ENCODE measurements around the gene AP3B1. TPM values are rescaled to one million over a fixed set of nuclear protein-coding genes. Genes with fewer than 3 reads are reported as not detected.

Gene AP3B1
- total and polyA plus RNA-seq, 4 donors, result 26.4 to 50.4 (median 33.3) TPM

DNA sequence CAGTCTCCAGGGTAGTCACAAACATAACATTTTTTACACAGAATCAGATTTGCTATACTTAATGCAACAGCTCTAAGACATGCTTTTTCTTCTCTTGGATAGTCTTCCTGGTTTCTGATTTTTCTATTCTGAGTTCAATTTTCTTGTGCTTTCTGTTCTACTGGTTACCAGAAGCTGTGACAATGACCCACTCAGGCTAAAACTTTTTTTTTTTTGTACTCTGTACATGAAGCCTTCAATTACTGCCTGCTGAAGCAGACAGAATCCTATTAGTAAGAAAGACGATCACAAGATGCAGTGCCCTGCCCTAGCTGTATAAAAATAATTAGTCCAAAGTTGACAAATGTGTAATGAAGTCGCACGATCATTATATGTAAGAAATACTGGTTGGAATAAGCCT lies 287.3 kb downstream of the AP3B1 start:
- 97% methylated on average over 3 of the region's 3 CpGs for WGBS, 2 donors
- Histone ChIP-seq H3K4me3 (no peak overlapping the region), H3K4me1 (ENCODE audit: control insufficient read depth in 5 of 5, insufficient read depth in 5 of 5, low read length in 5 of 5) (peaks cover 0 to 17% (median 3%) of the 10 kb centered on the region in 5 donors), H3K27ac (ENCODE audit: low read depth in 1 of 2, low read length in 1 of 2) (no peak overlapping the region), H3K9ac (ENCODE audit: insufficient read depth in 1 of 2, low read length in 2 of 2) (no peak overlapping the region), H3K9me3 (ENCODE audit: control insufficient read depth in 4 of 4, insufficient read depth in 3 of 4, low read length in 3 of 4) (no peaks in the 10 kb centered on the region), H3K36me3 (ENCODE audit: control insufficient read depth in 4 of 4, insufficient read depth in 4 of 4, low read length in 4 of 4) (peaks cover 0 to 4% (median 1%) of the 10 kb centered on the region in 4 donors), H3K27me3 (ENCODE audit: control insufficient read depth in 3 of 3, insufficient read depth in 3 of 3, low read length in 2 of 3) (no peaks in the 10 kb centered on the region)
- DNase-seq (no peak), ATAC-seq (ENCODE audit: insufficient read depth, low FRiP score) (no peak)
- TF ChIP-seq, protein P1, sequence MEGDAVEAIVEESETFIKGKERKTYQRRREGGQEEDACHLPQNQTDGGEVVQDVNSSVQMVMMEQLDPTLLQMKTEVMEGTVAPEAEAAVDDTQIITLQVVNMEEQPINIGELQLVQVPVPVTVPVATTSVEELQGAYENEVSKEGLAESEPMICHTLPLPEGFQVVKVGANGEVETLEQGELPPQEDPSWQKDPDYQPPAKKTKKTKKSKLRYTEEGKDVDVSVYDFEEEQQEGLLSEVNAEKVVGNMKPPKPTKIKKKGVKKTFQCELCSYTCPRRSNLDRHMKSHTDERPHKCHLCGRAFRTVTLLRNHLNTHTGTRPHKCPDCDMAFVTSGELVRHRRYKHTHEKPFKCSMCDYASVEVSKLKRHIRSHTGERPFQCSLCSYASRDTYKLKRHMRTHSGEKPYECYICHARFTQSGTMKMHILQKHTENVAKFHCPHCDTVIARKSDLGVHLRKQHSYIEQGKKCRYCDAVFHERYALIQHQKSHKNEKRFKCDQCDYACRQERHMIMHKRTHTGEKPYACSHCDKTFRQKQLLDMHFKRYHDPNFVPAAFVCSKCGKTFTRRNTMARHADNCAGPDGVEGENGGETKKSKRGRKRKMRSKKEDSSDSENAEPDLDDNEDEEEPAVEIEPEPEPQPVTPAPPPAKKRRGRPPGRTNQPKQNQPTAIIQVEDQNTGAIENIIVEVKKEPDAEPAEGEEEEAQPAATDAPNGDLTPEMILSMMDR (IDR thresholded peaks at IDR 0.05; ENCODE audit: control extremely low read depth, extremely low read depth), result no peak

DNA sequence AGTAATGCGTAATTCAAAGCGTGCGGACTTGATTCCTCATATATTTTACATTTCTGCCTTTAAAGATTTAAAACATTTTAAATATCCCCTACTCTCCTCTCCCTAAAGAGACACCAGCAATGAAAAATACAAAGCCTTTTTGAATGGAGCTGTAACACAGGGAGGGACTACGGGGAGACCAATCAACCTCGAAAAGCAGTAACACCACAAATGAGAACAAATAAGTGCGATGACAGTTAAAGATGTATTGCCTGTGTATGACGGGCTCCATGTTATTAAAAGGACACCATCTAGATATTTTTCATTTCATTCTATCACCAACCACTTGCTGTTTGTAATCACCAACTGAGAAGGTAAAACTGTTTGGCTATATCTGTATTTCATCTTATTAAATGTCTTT lies 288.0 kb downstream of the AP3B1 start:
- ATAC-seq (ENCODE audit: insufficient read depth, low FRiP score) (no peak), DNase-seq (no peak)
- Histone ChIP-seq H3K9ac (ENCODE audit: insufficient read depth in 1 of 2, low read length in 2 of 2) (no peak overlapping the region), H3K4me1 (ENCODE audit: control insufficient read depth in 5 of 5, insufficient read depth in 5 of 5, low read length in 5 of 5) (peaks cover 0 to 17% (median 3%) of the 10 kb centered on the region in 5 donors), H3K36me3 (ENCODE audit: control insufficient read depth in 4 of 4, insufficient read depth in 4 of 4, low read length in 4 of 4) (peaks cover 0 to 4% (median 1%) of the 10 kb centered on the region in 4 donors), H3K27me3 (ENCODE audit: control insufficient read depth in 3 of 3, insufficient read depth in 3 of 3, low read length in 2 of 3) (no peaks in the 10 kb centered on the region), H3K27ac (ENCODE audit: low read depth in 1 of 2, low read length in 1 of 2) (no peak overlapping the region), H3K9me3 (ENCODE audit: control insufficient read depth in 4 of 4, insufficient read depth in 3 of 4, low read length in 3 of 4) (no peaks in the 10 kb centered on the region), H3K4me3 (no peak overlapping the region)
- WGBS, 2 donors, result 98% methylated on average over 7 of the region's 7 CpGs
- TF ChIP-seq, protein P1 (IDR thresholded peaks at IDR 0.05; ENCODE audit: control extremely low read depth, extremely low read depth), result no peak

DNA sequence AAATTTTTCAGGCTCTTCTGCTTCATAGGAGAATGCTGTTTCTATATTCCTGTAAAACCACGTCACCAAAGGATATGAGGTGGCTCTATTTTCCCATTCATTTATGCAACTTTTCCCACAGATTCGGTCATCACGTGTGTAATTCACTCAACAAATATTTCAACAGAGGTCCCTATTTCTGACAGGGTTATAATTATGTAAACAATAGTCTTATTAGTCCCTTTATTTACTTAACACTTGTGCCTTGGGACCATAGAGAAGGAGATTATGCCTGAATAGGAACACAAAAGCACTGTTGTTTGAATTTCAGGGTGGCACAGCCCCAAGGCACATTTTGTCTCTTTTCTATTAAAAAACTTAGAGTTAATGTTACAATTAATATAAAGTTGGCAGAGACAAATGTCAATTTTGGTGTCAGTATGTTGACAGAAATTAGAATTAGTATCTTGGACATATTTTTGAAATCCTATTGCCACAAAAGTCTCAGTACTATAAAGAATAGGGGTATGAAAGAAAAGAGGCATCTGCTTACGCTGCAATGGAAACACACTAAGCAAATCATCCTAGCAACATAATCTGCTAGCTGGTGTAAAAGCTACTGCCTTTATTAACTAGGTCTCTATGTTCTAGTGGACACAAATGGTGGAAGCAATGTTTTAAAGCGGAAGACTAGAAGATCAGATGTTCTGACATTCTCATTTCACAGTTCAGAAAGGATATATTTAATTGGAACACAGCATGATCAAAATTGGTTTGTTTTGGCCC lies 289.3 kb downstream of the AP3B1 start:
- TF ChIP-seq, protein P1 (IDR thresholded peaks at IDR 0.05; ENCODE audit: control extremely low read depth, extremely low read depth), result no peak
- H3K27me3 ChIP-seq (ENCODE audit: control insufficient read depth in 3 of 3, insufficient read depth in 3 of 3, low read length in 2 of 3), result no peaks in the 10 kb centered on the region
- 64 to 69% methylated on average over 5 of the region's 5 CpGs for WGBS, 2 donors
- H3K9ac ChIP-seq (ENCODE audit: insufficient read depth in 1 of 2, low read length in 2 of 2), result no peak overlapping the region
- no peaks in the 10 kb centered on the region for H3K9me3 ChIP-seq (ENCODE audit: control insufficient read depth in 4 of 4, insufficient read depth in 3 of 4, low read length in 3 of 4)
- H3K4me1 ChIP-seq (ENCODE audit: control insufficient read depth in 5 of 5, insufficient read depth in 5 of 5, low read length in 5 of 5), result peaks cover 0 to 11% (median 3%) of the 10 kb centered on the region in 5 donors
- peaks cover 0 to 4% (median 1%) of the 10 kb centered on the region in 4 donors for H3K36me3 ChIP-seq (ENCODE audit: control insufficient read depth in 4 of 4, insufficient read depth in 4 of 4, low read length in 4 of 4)
- no peak for ATAC-seq (ENCODE audit: insufficient read depth, low FRiP score)
- H3K27ac ChIP-seq (ENCODE audit: low read depth in 1 of 2, low read length in 1 of 2), result no peak overlapping the region
- no peak overlapping the region for H3K4me3 ChIP-seq
- no peak for DNase-seq
